HG03039 (cell line): Measurements from ENCODE around the gene CFAP157.

ENCODE experiments used
- ATAC-seq: cut with Tn5 transposase; IDR thresholded peaks from one replicate; pipeline ENCODE4 v1.9.1; 2021; ENCODE audit warnings: mild to moderate bottlenecking, moderate library complexity; ENCODE audit not compliant: unreplicated experiment

CFAP157 gene

GRCh38 chr9:127758843-127759242 is 52.1 kb downstream of the CFAP157 start:
- ATAC-seq, result no peak

- no peak for ATAC-seq
Measured at GRCh38 chr9:127761061-127761460, 54.3 kb downstream of the CFAP157 start.

GRCh38 chr9:127761491-127761956 is 54.7 kb downstream of the CFAP157 start:
- no peak for ATAC-seq

GRCh38 chr9:127762111-127762676 is 55.4 kb downstream of the CFAP157 start:
- ATAC-seq, result no peak

GRCh38 chr9:127763918-127764384 is 57.2 kb downstream of the CFAP157 start:
- ATAC-seq, result no peak

GRCh38 chr9:127765418-127765817 is 58.6 kb downstream of the CFAP157 start:
- no peak for ATAC-seq
